HepG2 (cell line): ENCODE measurements around the gene MKRN1. TPM values are rescaled to one million over a fixed set of nuclear protein-coding genes. Genes with fewer than 3 reads are reported as not detected.

Experiments
- ATAC-seq: fragments of 200-7000 bp; cut with Tn5 transposase; 3 replicates; pipeline ENCODE4 v1.9.1; 2020; ENCODE audit warnings: mild to moderate bottlenecking, moderate library complexity
- BruUV-seq: library from RNA; stranded (reverse); fragments of 400-500 nt; replicated peaks from 2 replicates; lab custom pipeline; 2021; lab: Mats Ljungman, UMichigan
- CTCF ChIA-PET: fragments of 300-600 bp; formaldehyde crosslinking; extraction: SDS; loops from one replicate; lab custom pipeline; 2021; ENCODE audit warnings: low total read pairs, inconsistent platforms, low intra/inter-chr PET ratio; lab: Yijun Ruan, JAX
- POLR2A ChIA-PET: fragments of 350-600 bp; sonication (Branson Sonifier 250); formaldehyde crosslinking; loops from one replicate; lab custom pipeline; 2020; ENCODE audit warnings: antibody characterized with exemption, inconsistent platforms; lab: Yijun Ruan, JAX
- DNase-seq: peaks from one replicate; pipeline ENCODE4 v3.0.0-alpha.2; 2015; ENCODE audit warnings: low spot score
- FAIRE-seq: peaks from 3 replicates; lab custom pipeline; 2011; peaks lifted over from hg19 to GRCh38; lab: Jason Lieb, UNC
- H2AFZ ChIP-seq: one replicate; pipeline ENCODE4 v1.6.1; 2011; ENCODE audit warnings: low read length, inconsistent platforms
- H3K27ac ChIP-seq: fragments of 300-600 bp; 3 replicates; pipeline ENCODE4 v1.8.0; 2011; ENCODE audit warnings: mixed run types, mild to moderate bottlenecking, mixed read lengths, low read length, inconsistent platforms; ENCODE audit not compliant: insufficient read depth; ENCODE audit errors: extremely low read length
- H3K27me3 ChIP-seq, 2 experiments: fragments of 200-600 bp in 1 of 2; 2 replicates in 1 of 2; 3 replicates in 1 of 2; pipeline versions ENCODE4 v1.6.0 to v1.8.0; 2011; ENCODE audit warnings: low read length in 2 of 2, mild to moderate bottlenecking in 2 of 2, moderate library complexity in 2 of 2, inconsistent platforms in 1 of 2; ENCODE audit not compliant: insufficient read depth in 2 of 2, control insufficient read depth in 1 of 2
- H3K36me3 ChIP-seq, 2 experiments: fragments of 200-600 bp in 1 of 2; replicated peaks in 1 of 2; 2 replicates in 1 of 2; 3 replicates in 1 of 2; pipeline versions ENCODE4 v1.5.1 to v1.8.0; 2011; ENCODE audit warnings: low read length in 2 of 2, inconsistent platforms in 1 of 2; ENCODE audit not compliant: insufficient read depth in 2 of 2, control insufficient read depth in 1 of 2
- H3K4me1 ChIP-seq: 2 replicates; pipeline ENCODE4 v1.5.1; 2012; ENCODE audit warnings: low read length, inconsistent platforms; ENCODE audit not compliant: insufficient read depth
- H3K4me2 ChIP-seq: 2 replicates; pipeline ENCODE4 v1.6.0; 2011; ENCODE audit warnings: low read depth, low read length, inconsistent platforms
- H3K4me3 ChIP-seq, 3 experiments: fragments of 200-600 bp in 1 of 3; sonication (generic), shearing (Covaris generic) in 1 of 3; replicated peaks in 1 of 3; 2 replicates each; pipeline ENCODE4 v1.5.1; 2011 to 2016; ENCODE audit warnings: low read length in 3 of 3, inconsistent platforms in 2 of 3, low read depth in 2 of 3, mild to moderate bottlenecking in 2 of 3, control low read depth in 1 of 3, mixed read lengths in 1 of 3; ENCODE audit not compliant: insufficient read depth in 1 of 3
- H3K79me2 ChIP-seq: one replicate; pipeline ENCODE4 v1.6.1; 2011; ENCODE audit warnings: low read length, inconsistent platforms; ENCODE audit not compliant: insufficient read depth
- H3K9ac ChIP-seq: 2 replicates; pipeline ENCODE4 v1.6.0; 2011; ENCODE audit warnings: mild to moderate bottlenecking, low read depth, low read length, inconsistent platforms; ENCODE audit not compliant: insufficient read depth
- H3K9me3 ChIP-seq: 2 replicates; pipeline ENCODE4 v1.5.1; 2012; ENCODE audit warnings: mild to moderate bottlenecking, low read length
- H4K20me1 ChIP-seq: 2 replicates; pipeline ENCODE4 v1.6.0; 2011; ENCODE audit warnings: inconsistent platforms, mild to moderate bottlenecking, low read length, moderate library complexity; ENCODE audit not compliant: insufficient read depth
- CERS6 ChIP-seq: sonication (generic); formaldehyde crosslinking; IDR thresholded peaks from 2 replicates; pipeline ENCODE4 v1.5.0; 2020; ENCODE audit warnings: missing genetic modification reagents
- IKZF4 ChIP-seq: sonication (generic); formaldehyde crosslinking; IDR thresholded peaks from 2 replicates; pipeline ENCODE4 v1.5.1; 2020; ENCODE audit warnings: borderline replicate concordance, mild to moderate bottlenecking, low read depth, missing genetic modification reagents; ENCODE audit errors: not compliant biosample characterization
- LBX2 ChIP-seq: sonication (generic); formaldehyde crosslinking; IDR thresholded peaks from 2 replicates; pipeline ENCODE4 v1.5.0; 2020; ENCODE audit warnings: missing genetic modification reagents, mild to moderate bottlenecking, borderline replicate concordance
- NFE2 ChIP-seq: sonication (generic); formaldehyde crosslinking; IDR thresholded peaks from 2 replicates; pipeline ENCODE4 v1.4.0; 2020; ENCODE audit warnings: missing genetic modification reagents
- NR3C1 ChIP-seq: sonication (generic); formaldehyde crosslinking; IDR thresholded peaks from 2 replicates; pipeline ENCODE4 v1.4.0; 2020; ENCODE audit warnings: missing genetic modification reagents
- PRPF4 ChIP-seq: fragments of 200-400 bp; formaldehyde crosslinking; IDR thresholded peaks from 2 replicates; pipeline ENCODE4 v1.6.1; 2016; ENCODE audit warnings: low read length, low read depth; ENCODE audit not compliant: poor library complexity, severe bottlenecking
- SMAD1 ChIP-seq: sonication (generic); formaldehyde crosslinking; IDR thresholded peaks from 2 replicates; pipeline ENCODE4 v1.4.0; 2020; ENCODE audit warnings: missing genetic modification reagents, low read depth, mild to moderate bottlenecking, borderline replicate concordance
- YEATS4 ChIP-seq: sonication (generic); formaldehyde crosslinking; IDR thresholded peaks from 2 replicates; pipeline ENCODE4 v1.4.0; 2020; ENCODE audit warnings: missing genetic modification reagents, borderline replicate concordance
- ZBTB20 ChIP-seq: sonication (generic); formaldehyde crosslinking; IDR thresholded peaks from 2 replicates; pipeline ENCODE4 v1.8.1; 2023; ENCODE audit warnings: missing genetic modification reagents, low read depth, mild to moderate bottlenecking, borderline replicate concordance
- ZBTB7A ChIP-seq: sonication (generic); formaldehyde crosslinking; IDR thresholded peaks from 2 replicates; pipeline ENCODE4 v1.8.0; 2022; ENCODE audit warnings: mild to moderate bottlenecking, missing genetic modification reagents
- ZNF20 ChIP-seq: sonication (generic); formaldehyde crosslinking; IDR thresholded peaks from 2 replicates; pipeline ENCODE4 v1.4.0; 2020; ENCODE audit warnings: mild to moderate bottlenecking, moderate library complexity, missing genetic modification reagents
- ZNF562 ChIP-seq: sonication (generic); formaldehyde crosslinking; IDR thresholded peaks from 2 replicates; pipeline ENCODE4 v1.8.0; 2022; ENCODE audit warnings: missing genetic modification reagents, borderline replicate concordance
- ZNF619 ChIP-seq: sonication (generic); formaldehyde crosslinking; IDR thresholded peaks from 2 replicates; pipeline ENCODE4 v1.4.0; 2020; ENCODE audit warnings: mild to moderate bottlenecking, missing genetic modification reagents
- ZNF704 ChIP-seq: sonication (generic); formaldehyde crosslinking; IDR thresholded peaks from 2 replicates; pipeline ENCODE4 v1.8.1; 2023; ENCODE audit warnings: mild to moderate bottlenecking, inconsistent platforms, moderate library complexity, missing genetic modification reagents, borderline replicate concordance
- ZNF724P ChIP-seq: sonication (generic); formaldehyde crosslinking; IDR thresholded peaks from 2 replicates; pipeline ENCODE4 v1.8.0; 2022; ENCODE audit warnings: missing genetic modification reagents, borderline replicate concordance
- WGBS: methylation state at CpG from one replicate; pipeline ENCODE4 v1.1.6; 2017; ENCODE audit warnings: low lambda C conversion rate; 5-methylcytosine and 5-hydroxymethylcytosine counted together
- in situ Hi-C: cut with HindIII; loops from 2 replicates; pipeline ENCODE4 v1.10.0; 2017; ENCODE audit warnings: low pct_unique_long_range_greater_than_20kb; ENCODE audit not compliant: extremely low pct_ligation_motif_present
- intact Hi-C: fragments of 100-400 bp; cut with micrococcal nuclease; formaldehyde crosslinking; loops from one replicate; pipeline ENCODE4 v1.10.0; 2022; ENCODE audit not compliant: unreplicated experiment
- polyA plus RNA-seq, 8 experiments: library from polyadenylated mRNA; depleted of rRNA in 3 of 8; stranded (reverse) in 7 of 8; unstranded in 1 of 8; fragments of >200 nt; fragmentation: Illumina TruSeq in 4 of 8; extraction: Trizol in 4 of 8; gene quantifications; 2 replicates each; pipeline versions ENCODE4 v1.2.1 to v1.2.3, GENCODE V29; 2011 to 2016; ENCODE audit warnings: low read depth in 4 of 8, missing spikeins in 1 of 8, mixed read lengths in 1 of 8; ENCODE audit not compliant: insufficient read depth in 1 of 8
- total RNA-seq, 5 experiments: library from RNA; depleted of rRNA; stranded (reverse); fragments of >200 nt; fragmentation: Illumina TruSeq; extraction: Trizol; gene quantifications; 2 replicates each; pipeline ENCODE4 v1.2.3, GENCODE V29; 2016; ENCODE audit warnings: low read depth in 1 of 5

MKRN1 gene
- total and polyA plus RNA-seq, 2 of the 13 experiments (the other 11 are each of a cell fraction or from before 2014, with no cell fraction given), result 28.5 to 32.8 TPM

- no peak overlapping the region for H3K4me3 ChIP-seq
- no peaks in the 10 kb centered on the region for H4K20me1 ChIP-seq
- BruUV-seq, result no TSS peak
- WGBS, result 74% methylated on average over 10 of the region's 12 CpGs
- H3K4me2 ChIP-seq, result no peak overlapping the region
- no peak overlapping the region for H3K27ac ChIP-seq
- in situ Hi-C loops (no loop called here), intact Hi-C loops (no loop called here)
- ATAC-seq (no peak), FAIRE-seq (no peak), DNase-seq (no peak)
- H3K4me1 ChIP-seq, result no peaks in the 10 kb centered on the region
- H3K27me3 ChIP-seq, result no peaks in the 10 kb centered on the region; a peak in 2 of 5 replicates
- no peak overlapping the region for H2AFZ ChIP-seq
- H3K36me3 ChIP-seq, result no peaks in the 10 kb centered on the region
- ChIA-PET CTCF (no interaction called here), POLR2A (no interaction called here)
- no peaks in the 10 kb centered on the region for H3K79me2 ChIP-seq
- H3K9ac ChIP-seq, result no peak overlapping the region
- TF ChIP-seq ZNF704 (CRISPR knock-in tag), result no peak
- TF ChIP-seq ZNF619 (CRISPR knock-in tag), result no peak
- no peak for TF ChIP-seq LBX2 (CRISPR knock-in tag)
- no peak for TF ChIP-seq PRPF4
- TF ChIP-seq SMAD1 (CRISPR knock-in tag), result no peak
- no peak for TF ChIP-seq ZNF562 (CRISPR knock-in tag)
- no peak for TF ChIP-seq NR3C1 (CRISPR knock-in tag)
- TF ChIP-seq IKZF4 (CRISPR knock-in tag), result no peak
- no peak for TF ChIP-seq NFE2
- TF ChIP-seq ZBTB7A (CRISPR knock-in tag), result no peak
- TF ChIP-seq ZBTB20 (CRISPR knock-in tag), result no peak
- no peak for TF ChIP-seq CERS6 (CRISPR knock-in tag)
- no peak for TF ChIP-seq ZNF20 (CRISPR knock-in tag)
- no peak for TF ChIP-seq ZNF724P (CRISPR knock-in tag)
- no peak for TF ChIP-seq YEATS4
- H3K9me3 ChIP-seq, result no peaks in the 10 kb centered on the region
Observed at GRCh38 chr7:140425718-140426117, 53.6 kb downstream of the MKRN1 start.
